Heart right ventricle (tissue), 16 donors: ENCODE results near the gene NKD2. TPM values are rescaled to one million over a fixed set of nuclear protein-coding genes. Genes with fewer than 3 reads are reported as not detected.

Experiments used
- ATAC-seq, 8 donors: fragments of 200-7000 bp; cut with Tn5 transposase; one replicate each; pipeline ENCODE4 v1.9.1; 2020; ENCODE audit warnings: mild to moderate bottlenecking in 8 of 8, moderate library complexity in 8 of 8, moderate number of reproducible peaks in 1 of 8
- DNase-seq, 2 donors: peaks; one replicate each; pipeline ENCODE4 v3.0.0-alpha.2; 2020
- H3K27ac ChIP-seq, 10 donors: fragments of 200-600 bp; sonication (generic) in 2 of 10; one replicate each; pipeline versions ENCODE4 v1.5.0 to v1.8.0; 2020 to 2022; ENCODE audit warnings: mild to moderate bottlenecking in 3 of 10
- H3K27me3 ChIP-seq, 7 donors: fragments of 200-600 bp; one replicate each; pipeline ENCODE4 v1.8.0; 2021 to 2022; ENCODE audit warnings: mild to moderate bottlenecking in 2 of 7
- H3K36me3 ChIP-seq, 9 donors: fragments of 200-600 bp; sonication (generic) in 1 of 9; one replicate each; pipeline versions ENCODE4 v1.5.0 to v1.8.0; 2020 to 2022; ENCODE audit warnings: mild to moderate bottlenecking in 2 of 9
- H3K4me1 ChIP-seq, 9 donors: fragments of 200-600 bp; sonication (generic) in 1 of 9; one replicate each; pipeline versions ENCODE4 v1.5.0 to v1.8.0; 2020 to 2022; ENCODE audit warnings: mild to moderate bottlenecking in 4 of 9
- H3K4me3 ChIP-seq, 10 donors: fragments of 200-600 bp; sonication (generic) in 2 of 10; one replicate each; pipeline versions ENCODE4 v1.5.0 to v1.8.0; 2020 to 2022; ENCODE audit warnings: mild to moderate bottlenecking in 7 of 10, moderate library complexity in 2 of 10
- H3K9me3 ChIP-seq, 11 donors: fragments of 200-600 bp in 10 of 11; sonication (generic) in 2 of 11; one replicate each; pipeline versions ENCODE4 v1.5.0 to v1.8.0; 2013 to 2022; ENCODE audit warnings: mild to moderate bottlenecking in 2 of 11, control low read depth in 1 of 11, moderate library complexity in 1 of 11
- WGBS, 2 donors: extraction: QIAGEN DNeasy Blood & Tissue Kit; methylation state at CpG; one replicate each; pipeline ENCODE4 v1.1.7; 2013; ENCODE audit warnings: inconsistent platforms in 1 of 2; 5-methylcytosine and 5-hydroxymethylcytosine counted together
- intact Hi-C, 10 donors: fragments of 100-400 bp; cut with DNase I; formaldehyde crosslinking; loops; one replicate each; pipeline versions ENCODE4 v1.11.1 to v1.14.2; 2022
- polyA plus RNA-seq, 2 donors: library from polyadenylated mRNA; stranded (reverse); fragments of 200-250 nt; gene quantifications; one replicate each; pipeline ENCODE4 v1.2.3, GENCODE V29; 2013
- total RNA-seq, 10 donors: library from RNA; stranded (reverse); fragmentation: NEBNext Ultra II Directional in 3 of 10; extraction: Animal tissue kit (Norgen Biotek cat#: 25700) in 3 of 10; gene quantifications; one replicate each; pipeline versions ENCODE4 v1.2.1 to v1.2.4, GENCODE V29; 2021 to 2023
- TF ChIP-seq, protein P1 (sequence below), 9 donors: fragments of 200-600 bp; sonication (generic) in 2 of 9; IDR thresholded peaks; one replicate each; pipeline versions ENCODE4 v1.5.0 to v1.8.0; 2021 to 2022; ENCODE audit warnings: antibody characterized with exemption in 9 of 9, mild to moderate bottlenecking in 5 of 9, moderate library complexity in 1 of 9
- donor health status: Arrhythmogenic right ventricular cardiomyopathy.
- donor health status: ischemic (EF 13 %, LVEDD 7.1; RV severe dilation, severe dysfunction).
- donor health status: healthy with polysubstance abuse.
- donor health status: DM: no; HTN: yes; CAD: no.
- donor health status: DM: no; HTN: no; CAD: no.
- donor health status: ischemic (EF 25% LVEDD 6.9; RV normal size, moderate dysfunction).
- donor health status: ischemic (EF 25% LVEDD 5.7; RV mildly dilated, moderate dysfunction).
- donor health status: healthy.
- donor health status: DM: yes; HTN: yes; CAD: no.
- donor health status: Ischemic cardiomyopathy.
- donor health status: ischemic (EF 35%, LVEDD 5.7; RV mildly dilated, moderate dysfunction).
- donor health status: nonischemic (EF 11% LVEDD 7.7; RV severe dilation, severe dysfunction).
- donor health status: DM: yes; HTN: yes; CAD: no.
- donor health status: PGD.
- donor health status: ischemic (EF 29% LVEDD 5.4; RV normal size, mild dysfunction).
- donor health status: nonischemic (EF 23%, LVEDD 6.1; RV moderate dilation, normal function).

NKD2 gene
- total and polyA plus RNA-seq, 12 donors = 0.31 to 12.7 (median 1.8) TPM

DNA sequence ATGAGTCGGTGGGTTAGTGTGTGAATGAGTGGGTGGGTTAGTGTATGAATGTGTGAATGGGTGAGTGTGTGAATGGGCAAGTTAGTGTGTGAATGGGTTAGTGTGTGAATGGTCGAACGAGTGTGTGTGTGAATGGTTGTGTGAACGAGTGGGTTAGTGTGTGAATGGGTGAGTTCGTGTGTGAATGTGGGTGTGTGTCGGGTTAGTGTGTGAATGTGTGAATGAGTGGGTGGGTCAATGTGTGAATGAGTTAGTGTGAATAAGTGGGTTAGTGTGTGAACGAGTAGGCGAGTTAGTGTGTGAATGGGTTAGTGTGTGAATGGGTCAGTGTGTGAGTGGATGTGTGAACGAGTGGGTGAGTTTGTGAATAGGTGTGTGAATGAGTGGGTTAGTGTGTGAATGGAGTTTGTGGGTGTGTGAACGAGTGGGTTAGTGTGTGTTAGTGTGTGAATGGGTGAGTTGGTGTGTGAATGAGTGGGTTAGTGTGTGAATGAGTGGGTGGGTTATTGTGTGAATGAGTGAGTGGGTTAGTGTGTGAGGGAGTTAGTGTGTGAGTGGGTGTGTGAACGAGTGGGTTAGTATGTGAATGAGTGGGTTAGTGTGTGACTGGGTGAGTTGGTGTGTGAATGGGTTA, 38.8 kb downstream of the NKD2 start:
- intact Hi-C loops = no loop called here
- H3K4me1 ChIP-seq = peaks cover 0 to 20% (median 6%) of the 10 kb centered on the region in 9 donors

DNA sequence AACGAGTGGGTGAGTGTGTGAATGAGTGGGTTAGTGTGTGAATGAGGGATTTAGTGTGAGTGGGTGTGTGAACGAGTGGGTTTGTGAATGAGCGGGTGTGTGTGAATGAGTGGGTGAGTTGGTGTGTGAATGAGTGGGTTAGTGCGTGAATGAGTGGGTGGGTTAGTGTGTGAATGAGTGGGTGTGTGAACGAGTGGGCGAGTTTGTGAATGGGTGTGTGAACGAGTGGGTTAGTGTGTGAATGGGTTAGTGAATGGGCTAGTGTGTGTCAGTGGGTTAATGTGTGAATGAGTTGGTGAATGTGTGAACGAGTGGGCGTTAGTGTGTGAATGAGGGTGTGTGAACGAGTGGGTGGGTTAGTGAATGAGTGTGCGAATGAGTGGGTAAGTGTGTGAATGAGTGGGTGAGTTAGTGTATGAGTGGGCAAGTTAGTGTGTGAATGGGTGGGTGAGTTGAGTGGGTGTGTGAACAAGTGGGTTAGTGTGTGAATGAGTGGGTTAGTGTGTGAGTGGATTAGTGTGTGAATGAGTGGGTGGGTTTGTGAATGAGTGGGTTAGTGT, 39.6 kb downstream of the NKD2 start:
- 90 to 92% methylated on average over 11 of the region's 11 CpGs for WGBS, 2 donors
- no peaks in the 10 kb centered on the region for H3K9me3 ChIP-seq
- intact Hi-C loops = no loop called here
- no peak for ATAC-seq
- no peak overlapping the region for H3K27ac ChIP-seq
- no peak overlapping the region for H3K4me3 ChIP-seq
- peaks cover 0 to 37% (median 7%) of the 10 kb centered on the region in 9 donors for H3K36me3 ChIP-seq
- H3K4me1 ChIP-seq = peaks cover 0 to 28% (median 6%) of the 10 kb centered on the region in 9 donors
- no peak for DNase-seq
- TF ChIP-seq, protein P1, sequence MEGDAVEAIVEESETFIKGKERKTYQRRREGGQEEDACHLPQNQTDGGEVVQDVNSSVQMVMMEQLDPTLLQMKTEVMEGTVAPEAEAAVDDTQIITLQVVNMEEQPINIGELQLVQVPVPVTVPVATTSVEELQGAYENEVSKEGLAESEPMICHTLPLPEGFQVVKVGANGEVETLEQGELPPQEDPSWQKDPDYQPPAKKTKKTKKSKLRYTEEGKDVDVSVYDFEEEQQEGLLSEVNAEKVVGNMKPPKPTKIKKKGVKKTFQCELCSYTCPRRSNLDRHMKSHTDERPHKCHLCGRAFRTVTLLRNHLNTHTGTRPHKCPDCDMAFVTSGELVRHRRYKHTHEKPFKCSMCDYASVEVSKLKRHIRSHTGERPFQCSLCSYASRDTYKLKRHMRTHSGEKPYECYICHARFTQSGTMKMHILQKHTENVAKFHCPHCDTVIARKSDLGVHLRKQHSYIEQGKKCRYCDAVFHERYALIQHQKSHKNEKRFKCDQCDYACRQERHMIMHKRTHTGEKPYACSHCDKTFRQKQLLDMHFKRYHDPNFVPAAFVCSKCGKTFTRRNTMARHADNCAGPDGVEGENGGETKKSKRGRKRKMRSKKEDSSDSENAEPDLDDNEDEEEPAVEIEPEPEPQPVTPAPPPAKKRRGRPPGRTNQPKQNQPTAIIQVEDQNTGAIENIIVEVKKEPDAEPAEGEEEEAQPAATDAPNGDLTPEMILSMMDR (IDR thresholded peaks at IDR 0.05) = no peak
- H3K27me3 ChIP-seq = no peaks in the 10 kb centered on the region

More for the DNA sequence above, 38.8 kb downstream of the NKD2 start:
- peaks cover 0 to 30% (median 7%) of the 10 kb centered on the region in 9 donors for H3K36me3 ChIP-seq
- no peak for ATAC-seq
- WGBS, 2 donors = 93 to 95% methylated on average over 11 of the region's 11 CpGs
- TF ChIP-seq, protein P1 (IDR thresholded peaks at IDR 0.05) = no peak
- no peak for DNase-seq
- H3K9me3 ChIP-seq = no peaks in the 10 kb centered on the region
- no peaks in the 10 kb centered on the region for H3K27me3 ChIP-seq
- H3K27ac ChIP-seq = no peak overlapping the region
- no peak overlapping the region for H3K4me3 ChIP-seq

DNA sequence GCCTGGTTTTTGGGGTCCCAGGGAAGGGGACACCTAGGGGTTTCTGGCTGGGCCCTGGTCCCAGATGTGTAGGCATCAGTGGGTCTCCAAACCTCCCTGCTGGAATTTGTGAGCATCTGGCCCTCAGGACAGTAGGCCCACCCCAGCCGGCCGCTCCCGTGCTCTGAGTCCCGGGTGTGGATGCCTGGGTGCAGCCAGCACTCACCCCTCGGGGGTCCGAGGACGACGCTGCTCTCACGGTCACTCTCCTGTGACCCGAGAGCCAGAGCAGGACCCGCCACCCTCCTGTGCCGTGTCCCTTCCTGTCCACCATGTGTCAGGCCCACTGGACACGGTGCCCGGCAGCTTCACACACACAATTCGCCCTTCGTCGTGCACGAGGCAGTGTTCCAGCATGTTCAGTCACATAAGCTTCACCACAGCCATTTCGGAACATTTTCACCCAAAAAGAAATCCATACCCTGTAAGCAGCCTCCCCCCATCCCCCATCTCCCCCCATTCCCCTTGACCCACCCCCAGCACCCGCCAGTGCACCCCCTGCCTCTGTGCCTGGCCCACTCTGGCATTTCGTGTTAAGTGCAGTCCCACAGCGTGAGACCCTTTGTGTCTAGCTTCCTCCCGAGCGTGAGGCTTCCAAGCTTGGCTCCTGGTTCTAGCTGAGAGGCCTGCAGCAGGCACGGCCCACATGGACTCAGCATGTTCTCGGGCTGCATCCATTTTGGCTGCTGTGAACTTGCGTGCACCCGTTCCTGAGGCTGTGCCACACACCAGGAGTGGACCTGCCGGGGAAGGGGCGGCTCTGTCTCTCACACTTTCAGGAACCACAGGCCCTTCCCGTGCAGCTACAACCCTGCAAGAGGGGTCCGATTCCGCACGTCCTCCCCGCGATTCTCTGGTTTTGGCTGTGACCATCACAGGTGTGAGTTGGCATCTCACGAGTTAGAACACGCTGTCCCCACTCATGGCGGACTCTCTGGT, 40.5 kb downstream of the NKD2 start:
- TF ChIP-seq, protein P1 (IDR thresholded peaks at IDR 0.05) = no peak
- intact Hi-C loops = no loop called here
- no peak overlapping the region for H3K27ac ChIP-seq
- ATAC-seq (no peak), DNase-seq (peak in 1 of 2 donors; percentile 14)
- peaks cover 0 to 37% (median 11%) of the 10 kb centered on the region in 9 donors for H3K4me1 ChIP-seq
- peaks cover 0 to 47% (median 8%) of the 10 kb centered on the region in 9 donors for H3K36me3 ChIP-seq
- no peaks in the 10 kb centered on the region for H3K9me3 ChIP-seq
- WGBS, 2 donors = 80 to 84% methylated on average over 39 of the region's 39 CpGs
- no peaks in the 10 kb centered on the region for H3K27me3 ChIP-seq
- no peak overlapping the region for H3K4me3 ChIP-seq
